GM10266 (cell line): ENCODE data around the gene FANCM.

Experiments used
- DNase-seq: peaks from one replicate; pipeline ENCODE4 v3.0.0; 2012; ENCODE audit errors: extremely low spot score
- TF ChIP-seq, protein P1 (sequence below): IDR thresholded peaks from 2 replicates; pipeline ENCODE4 v1.5.1; 2012; ENCODE audit warnings: mild to moderate bottlenecking, low read depth; ENCODE audit not compliant: control insufficient read depth, insufficient read depth; ENCODE audit errors: missing control alignments

Gene FANCM, protein sequence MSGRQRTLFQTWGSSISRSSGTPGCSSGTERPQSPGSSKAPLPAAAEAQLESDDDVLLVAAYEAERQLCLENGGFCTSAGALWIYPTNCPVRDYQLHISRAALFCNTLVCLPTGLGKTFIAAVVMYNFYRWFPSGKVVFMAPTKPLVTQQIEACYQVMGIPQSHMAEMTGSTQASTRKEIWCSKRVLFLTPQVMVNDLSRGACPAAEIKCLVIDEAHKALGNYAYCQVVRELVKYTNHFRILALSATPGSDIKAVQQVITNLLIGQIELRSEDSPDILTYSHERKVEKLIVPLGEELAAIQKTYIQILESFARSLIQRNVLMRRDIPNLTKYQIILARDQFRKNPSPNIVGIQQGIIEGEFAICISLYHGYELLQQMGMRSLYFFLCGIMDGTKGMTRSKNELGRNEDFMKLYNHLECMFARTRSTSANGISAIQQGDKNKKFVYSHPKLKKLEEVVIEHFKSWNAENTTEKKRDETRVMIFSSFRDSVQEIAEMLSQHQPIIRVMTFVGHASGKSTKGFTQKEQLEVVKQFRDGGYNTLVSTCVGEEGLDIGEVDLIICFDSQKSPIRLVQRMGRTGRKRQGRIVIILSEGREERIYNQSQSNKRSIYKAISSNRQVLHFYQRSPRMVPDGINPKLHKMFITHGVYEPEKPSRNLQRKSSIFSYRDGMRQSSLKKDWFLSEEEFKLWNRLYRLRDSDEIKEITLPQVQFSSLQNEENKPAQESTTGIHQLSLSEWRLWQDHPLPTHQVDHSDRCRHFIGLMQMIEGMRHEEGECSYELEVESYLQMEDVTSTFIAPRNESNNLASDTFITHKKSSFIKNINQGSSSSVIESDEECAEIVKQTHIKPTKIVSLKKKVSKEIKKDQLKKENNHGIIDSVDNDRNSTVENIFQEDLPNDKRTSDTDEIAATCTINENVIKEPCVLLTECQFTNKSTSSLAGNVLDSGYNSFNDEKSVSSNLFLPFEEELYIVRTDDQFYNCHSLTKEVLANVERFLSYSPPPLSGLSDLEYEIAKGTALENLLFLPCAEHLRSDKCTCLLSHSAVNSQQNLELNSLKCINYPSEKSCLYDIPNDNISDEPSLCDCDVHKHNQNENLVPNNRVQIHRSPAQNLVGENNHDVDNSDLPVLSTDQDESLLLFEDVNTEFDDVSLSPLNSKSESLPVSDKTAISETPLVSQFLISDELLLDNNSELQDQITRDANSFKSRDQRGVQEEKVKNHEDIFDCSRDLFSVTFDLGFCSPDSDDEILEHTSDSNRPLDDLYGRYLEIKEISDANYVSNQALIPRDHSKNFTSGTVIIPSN (N-terminal part only)

GRCh38 chr14:45135659-45136395, at the start of gene FANCM:
Gene FANCM (plus strand): TSS chr14:45135930. CDS start chr14:45136032, 102 bp downstream.
- TF ChIP-seq, protein P1, sequence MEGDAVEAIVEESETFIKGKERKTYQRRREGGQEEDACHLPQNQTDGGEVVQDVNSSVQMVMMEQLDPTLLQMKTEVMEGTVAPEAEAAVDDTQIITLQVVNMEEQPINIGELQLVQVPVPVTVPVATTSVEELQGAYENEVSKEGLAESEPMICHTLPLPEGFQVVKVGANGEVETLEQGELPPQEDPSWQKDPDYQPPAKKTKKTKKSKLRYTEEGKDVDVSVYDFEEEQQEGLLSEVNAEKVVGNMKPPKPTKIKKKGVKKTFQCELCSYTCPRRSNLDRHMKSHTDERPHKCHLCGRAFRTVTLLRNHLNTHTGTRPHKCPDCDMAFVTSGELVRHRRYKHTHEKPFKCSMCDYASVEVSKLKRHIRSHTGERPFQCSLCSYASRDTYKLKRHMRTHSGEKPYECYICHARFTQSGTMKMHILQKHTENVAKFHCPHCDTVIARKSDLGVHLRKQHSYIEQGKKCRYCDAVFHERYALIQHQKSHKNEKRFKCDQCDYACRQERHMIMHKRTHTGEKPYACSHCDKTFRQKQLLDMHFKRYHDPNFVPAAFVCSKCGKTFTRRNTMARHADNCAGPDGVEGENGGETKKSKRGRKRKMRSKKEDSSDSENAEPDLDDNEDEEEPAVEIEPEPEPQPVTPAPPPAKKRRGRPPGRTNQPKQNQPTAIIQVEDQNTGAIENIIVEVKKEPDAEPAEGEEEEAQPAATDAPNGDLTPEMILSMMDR: no peak

GRCh38 chr14:45089813-45090212, 45.9 kb upstream of the FANCM start:
- DNase-seq: peak; percentile 35
- TF ChIP-seq, protein P1: no peak

More at GRCh38 chr14:45135659-45136395, at the start of gene FANCM:
- peak; percentile 82 for DNase-seq

GRCh38 chr14:45091710-45092109, 44.0 kb upstream of the FANCM start:
- TF ChIP-seq, protein P1: no peak
- no peak for DNase-seq

DNA sequence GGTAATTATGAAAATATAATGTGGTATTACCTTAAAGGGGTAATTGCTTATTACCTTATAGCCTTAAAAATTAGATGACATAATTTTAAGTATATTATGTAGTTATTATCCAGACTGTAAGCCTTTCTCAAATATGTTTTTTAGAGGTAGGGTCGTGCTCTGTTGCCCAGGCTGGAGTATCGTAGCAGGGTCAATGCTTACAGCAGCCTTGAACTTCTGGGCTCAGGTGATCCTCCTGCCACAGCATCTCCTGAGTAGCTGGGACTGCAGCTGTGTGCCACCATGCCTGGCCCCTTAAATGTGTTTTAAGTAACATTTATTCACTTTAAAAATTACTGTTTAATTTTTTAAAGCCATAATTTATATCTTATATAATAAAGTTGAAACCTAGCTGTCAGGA, 41.5 kb upstream of the FANCM start:
- DNase-seq: no peak
- TF ChIP-seq, protein P1: no peak

DNA sequence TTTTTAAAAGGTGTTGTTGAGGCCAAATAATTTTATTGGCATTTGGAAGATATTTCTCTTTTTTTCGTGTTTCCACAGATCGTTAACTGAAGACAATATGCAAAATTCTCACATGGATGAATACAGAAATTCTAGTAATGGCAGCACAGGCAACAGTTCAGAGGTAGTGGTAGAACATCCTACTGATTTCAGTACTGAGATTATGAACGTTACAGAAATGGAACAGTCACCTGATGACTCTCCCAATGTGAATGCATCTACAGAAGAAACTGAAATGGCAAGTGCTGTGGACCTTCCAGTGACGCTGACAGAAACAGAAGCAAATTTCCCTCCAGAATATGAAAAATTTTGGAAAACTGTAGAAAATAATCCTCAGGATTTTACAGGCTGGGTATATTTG, 40.6 kb upstream of the FANCM start:
- TF ChIP-seq, protein P1: no peak
- DNase-seq: no peak

- DNase-seq: no peak
- TF ChIP-seq, protein P1: no peak
Observed at GRCh38 chr14:45096218-45096617, 39.5 kb upstream of the FANCM start.
